ENCODE measurements around the gene NPM3. TPM values are rescaled to one million over a fixed set of nuclear protein-coding genes. Genes with fewer than 3 reads are reported as not detected.

NPM3 gene
- total and polyA plus RNA-seq, 2 of the 13 experiments (the other 11 are each of a cell fraction or from before 2014, with no cell fraction given): 47.6 to 129 TPM

GRCh38 chr10:101778781-101779543 lies 4.3 kb downstream of the NPM3 start:
- Histone ChIP-seq H3K27ac (ENCODE audit: extremely low read length, insufficient read depth, low read length) (no peak overlapping the region), H3K4me3 (replicated peaks in 1 of 3; ENCODE audit: insufficient read depth in 1 of 3, low read depth in 2 of 3, low read length in 3 of 3) (peak overlapping the region; percentile 31 to 76 (median 47); a peak in 5 of 6 replicates), H2AFZ (ENCODE audit: low read length) (no peak overlapping the region), H3K79me2 (ENCODE audit: insufficient read depth, low read length) (peaks cover 9% of the 10 kb centered on the region), H3K36me3 (replicated peaks in 1 of 2; ENCODE audit: control insufficient read depth in 1 of 2, insufficient read depth in 2 of 2, low read length in 2 of 2) (no peaks in the 10 kb centered on the region; a peak in 1 of 5 replicates), H3K4me1 (ENCODE audit: insufficient read depth, low read length) (peaks cover 54% of the 10 kb centered on the region), H3K9ac (ENCODE audit: insufficient read depth, low read depth, low read length) (no peak overlapping the region; the same call in 1 of the 2 replicates), H3K27me3 (ENCODE audit: control insufficient read depth in 1 of 2, insufficient read depth in 2 of 2, low read length in 2 of 2) (peaks cover 9 to 19% of the 10 kb centered on the region in 2 experiments), H4K20me1 (ENCODE audit: insufficient read depth, low read length) (peaks cover 5% of the 10 kb centered on the region; the same call in 1 of the 2 replicates), H3K4me2 (ENCODE audit: low read depth, low read length) (peak overlapping the region; percentile 75), H3K9me3 (ENCODE audit: low read length) (no peaks in the 10 kb centered on the region)
- no TSS peak for BruUV-seq (replicated peaks)
- ChIA-PET POLR2A (no interaction called here), CTCF (ENCODE audit: low intra/inter-chr PET ratio, low total read pairs) (interaction anchor here (4.0 kb wide), 1 partner anchor 176 kb away, joined by 28 read pairs; no protein-coding TSS in a partner anchor)
- 43% methylated on average over 47 of the region's 58 CpGs for WGBS (ENCODE audit: low lambda C conversion rate)
- DNase-seq (ENCODE audit: low spot score): no peak
- in situ Hi-C loops (cut with HindIII; ENCODE audit: extremely low pct_ligation_motif_present, low pct_unique_long_range_greater_than_20kb): no loop called here
- intact Hi-C loops (cut with micrococcal nuclease; ENCODE audit: unreplicated experiment): no loop called here
- peak; percentile 28 for ATAC-seq
- FAIRE-seq: no peak
- TF ChIP-seq, protein P1, sequence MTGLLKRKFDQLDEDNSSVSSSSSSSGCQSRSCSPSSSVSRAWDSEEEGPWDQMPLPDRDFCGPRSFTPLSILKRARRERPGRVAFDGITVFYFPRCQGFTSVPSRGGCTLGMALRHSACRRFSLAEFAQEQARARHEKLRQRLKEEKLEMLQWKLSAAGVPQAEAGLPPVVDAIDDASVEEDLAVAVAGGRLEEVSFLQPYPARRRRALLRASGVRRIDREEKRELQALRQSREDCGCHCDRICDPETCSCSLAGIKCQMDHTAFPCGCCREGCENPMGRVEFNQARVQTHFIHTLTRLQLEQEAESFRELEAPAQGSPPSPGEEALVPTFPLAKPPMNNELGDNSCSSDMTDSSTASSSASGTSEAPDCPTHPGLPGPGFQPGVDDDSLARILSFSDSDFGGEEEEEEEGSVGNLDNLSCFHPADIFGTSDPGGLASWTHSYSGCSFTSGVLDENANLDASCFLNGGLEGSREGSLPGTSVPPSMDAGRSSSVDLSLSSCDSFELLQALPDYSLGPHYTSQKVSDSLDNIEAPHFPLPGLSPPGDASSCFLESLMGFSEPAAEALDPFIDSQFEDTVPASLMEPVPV (CRISPR knock-in tag; IDR thresholded peaks at IDR 0.05): no peak
- TF ChIP-seq AGO2 (optimal IDR thresholded peaks at IDR 0.05; ENCODE audit: low read depth, low read length) (peak; percentile 53), SIN3A (IDR thresholded peaks at IDR 0.05; ENCODE audit: borderline replicate concordance, low read depth, low read length) (0 out of 2 replicates have a peak, but pooled peaks have one; percentile 35), MXI1 (IDR thresholded peaks at IDR 0.05; ENCODE audit: borderline replicate concordance, low read depth, low read length) (0 out of 3 replicates have a peak, but pooled peaks have one; percentile 22), ZNF589 (CRISPR knock-in tag; conservative IDR thresholded peaks at IDR 0.05) (no peak), ZNF326 (CRISPR knock-in tag; IDR thresholded peaks at IDR 0.05; ENCODE audit: borderline replicate concordance) (no peak), TBX3 (IDR thresholded peaks at IDR 0.05; ENCODE audit: borderline replicate concordance) (peak; percentile 32; the same call in 1 of the 2 replicates), YEATS4 (CRISPR knock-in tag; IDR thresholded peaks at IDR 0.05; ENCODE audit: borderline replicate concordance) (peak; percentile 1; the same call in 1 of the 2 replicates), HNRNPK (IDR thresholded peaks at IDR 0.05; ENCODE audit: low read depth, low read length, poor library complexity, severe bottlenecking) (peak; percentile 28), HNRNPLL (IDR thresholded peaks at IDR 0.05; ENCODE audit: low read depth, low read length, poor library complexity, severe bottlenecking) (peak; percentile 90), PHF20 (CRISPR knock-in tag; IDR thresholded peaks at IDR 0.05) (no peak), ZNF296 (CRISPR knock-in tag; conservative IDR thresholded peaks at IDR 0.05) (no peak), POGK (CRISPR knock-in tag; conservative IDR thresholded peaks at IDR 0.05) (peak; percentile 21; the same call in 1 of the 2 replicates), ZKSCAN1 (IDR thresholded peaks at IDR 0.05; ENCODE audit: low read length) (peak; percentile 78; the same call in 1 of the 2 replicates), ZFX (CRISPR knock-in tag; IDR thresholded peaks at IDR 0.05; ENCODE audit: low read depth) (peak; percentile 40), KLF15 (CRISPR knock-in tag; IDR thresholded peaks at IDR 0.05; ENCODE audit: borderline replicate concordance) (no peak), MEIS2 (CRISPR knock-in tag; IDR thresholded peaks at IDR 0.05) (0 out of 2 replicates have a peak, but pooled peaks have one; percentile 16), TSC22D2 (CRISPR knock-in tag; IDR thresholded peaks at IDR 0.05; ENCODE audit: borderline replicate concordance) (no peak), NFATC3 (CRISPR knock-in tag; IDR thresholded peaks at IDR 0.05) (no peak)

Data from HepG2 (cell line).